H9 (cell line): ENCODE results near the gene PPARG. TPM values are rescaled to one million over a fixed set of nuclear protein-coding genes. Genes with fewer than 3 reads are reported as not detected.

Experiments
- DNase-seq: peaks from one replicate; pipeline ENCODE4 v3.0.0-alpha.2; 2017
- H2AFZ ChIP-seq: one replicate; pipeline ENCODE4 v1.6.1; 2013; ENCODE audit warnings: mild to moderate bottlenecking, low read length, control low read depth, moderate library complexity
- H2AK5ac ChIP-seq: 2 replicates; pipeline ENCODE4 v1.6.1; 2013; ENCODE audit warnings: low read length, control low read depth, mixed read lengths; ENCODE audit not compliant: insufficient read length
- H2BK120ac ChIP-seq: one replicate; pipeline ENCODE4 v1.6.1; 2013; ENCODE audit warnings: low read depth, mild to moderate bottlenecking, low read length, control low read depth, inconsistent platforms; ENCODE audit not compliant: poor library complexity, severe bottlenecking
- H2BK12ac ChIP-seq: 2 replicates; pipeline ENCODE4 v1.6.1; 2013; ENCODE audit warnings: low read length, control low read depth, mixed read lengths, low read depth; ENCODE audit not compliant: insufficient read length
- H2BK15ac ChIP-seq: 2 replicates; pipeline ENCODE4 v1.6.1; 2013; ENCODE audit warnings: low read depth, low read length, control low read depth
- H2BK20ac ChIP-seq: one replicate; pipeline ENCODE4 v1.6.1; 2013; ENCODE audit warnings: low read depth, mild to moderate bottlenecking, low read length, control low read depth, inconsistent platforms; ENCODE audit not compliant: poor library complexity, severe bottlenecking
- H2BK5ac ChIP-seq: 2 replicates; pipeline ENCODE4 v1.6.1; 2013; ENCODE audit warnings: low read length, control low read depth, mixed read lengths; ENCODE audit not compliant: insufficient read length
- H3K14ac ChIP-seq: 2 replicates; pipeline ENCODE4 v1.6.1; 2013; ENCODE audit warnings: low read length, control low read depth; ENCODE audit not compliant: insufficient read depth
- H3K18ac ChIP-seq: 2 replicates; pipeline ENCODE4 v1.6.1; 2013; ENCODE audit warnings: low read depth, mild to moderate bottlenecking, mixed read lengths, low read length, control low read depth; ENCODE audit not compliant: insufficient read length
- H3K23ac ChIP-seq: 2 replicates; pipeline ENCODE4 v1.6.1; 2013; ENCODE audit warnings: low read length, control low read depth, mixed read lengths, low read depth; ENCODE audit not compliant: insufficient read length
- H3K23me2 ChIP-seq: 2 replicates; pipeline ENCODE4 v1.6.1; 2013; ENCODE audit warnings: low read depth, mild to moderate bottlenecking, mixed read lengths, low read length, control low read depth; ENCODE audit not compliant: insufficient read length, poor library complexity, severe bottlenecking
- H3K27ac ChIP-seq: 2 replicates; pipeline ENCODE4 v1.5.1; 2013; ENCODE audit warnings: low read length, control low read depth, mixed read lengths, low read depth; ENCODE audit not compliant: insufficient read length
- H3K27me3 ChIP-seq: 2 replicates; pipeline ENCODE4 v1.6.1; 2013; ENCODE audit warnings: low read length, control low read depth, inconsistent platforms; ENCODE audit not compliant: insufficient read depth
- H3K4ac ChIP-seq: 2 replicates; pipeline ENCODE4 v1.6.1; 2013; ENCODE audit warnings: low read depth, mild to moderate bottlenecking, control low read depth, inconsistent platforms, low read length, moderate library complexity
- H3K4me1 ChIP-seq: 2 replicates; pipeline ENCODE4 v1.6.1; 2013; ENCODE audit warnings: low read length, control low read depth, inconsistent platforms; ENCODE audit not compliant: insufficient read depth
- H3K4me2 ChIP-seq: 2 replicates; pipeline ENCODE4 v1.6.1; 2013; ENCODE audit warnings: low read length, control low read depth, mixed read lengths; ENCODE audit not compliant: insufficient read length, insufficient read depth
- H3K56ac ChIP-seq: 2 replicates; pipeline ENCODE4 v1.6.1; 2013; ENCODE audit warnings: low read depth, mild to moderate bottlenecking, mixed read lengths, low read length, control low read depth; ENCODE audit not compliant: insufficient read length
- H3K79me1 ChIP-seq: 2 replicates; pipeline ENCODE4 v1.6.1; 2013; ENCODE audit warnings: low read depth, mild to moderate bottlenecking, moderate library complexity, low read length, control low read depth, inconsistent platforms; ENCODE audit not compliant: insufficient read depth, poor library complexity, severe bottlenecking
- H3K79me2 ChIP-seq: 2 replicates; pipeline ENCODE4 v1.6.1; 2013; ENCODE audit warnings: low read length, control low read depth, inconsistent platforms; ENCODE audit not compliant: insufficient read depth
- H3K9ac ChIP-seq: 2 replicates; pipeline ENCODE4 v1.6.1; 2013; ENCODE audit warnings: low read length, control low read depth, mixed read lengths; ENCODE audit not compliant: insufficient read length; ENCODE audit errors: extremely low read depth
- H3K9me3 ChIP-seq: one replicate; pipeline ENCODE4 v1.6.1; 2013; ENCODE audit warnings: low read depth, low read length, inconsistent platforms; ENCODE audit not compliant: control insufficient read depth
- H3T11ph ChIP-seq: one replicate; pipeline ENCODE4 v1.6.1; 2013; ENCODE audit warnings: mild to moderate bottlenecking, low read length, control low read depth, inconsistent platforms
- H4K20me1 ChIP-seq: one replicate; pipeline ENCODE4 v1.6.1; 2013; ENCODE audit not compliant: control insufficient read depth, insufficient read length, insufficient read depth
- H4K5ac ChIP-seq: 2 replicates; pipeline ENCODE4 v1.6.1; 2013; ENCODE audit warnings: low read depth, mild to moderate bottlenecking, mixed read lengths, low read length, control low read depth; ENCODE audit not compliant: insufficient read length
- H4K8ac ChIP-seq: replicated peaks from 2 replicates; pipeline ENCODE4 v1.6.1; 2013; ENCODE audit warnings: low read length, control low read depth, mixed read lengths, low read depth; ENCODE audit not compliant: insufficient read length
- H4K91ac ChIP-seq: 2 replicates; pipeline ENCODE4 v1.6.1; 2013; ENCODE audit warnings: low read depth, mild to moderate bottlenecking, moderate library complexity, mixed read lengths, low read length, control low read depth; ENCODE audit not compliant: insufficient read length
- H3K27ac Mint-ChIP-seq, 3 experiments: 2 replicates in 2 of 3; 3 replicates in 1 of 3; pipeline ENCODE4 v1.8.0; 2020 to 2021; ENCODE audit warnings: mixed read lengths in 3 of 3, mild to moderate bottlenecking in 1 of 3, moderate library complexity in 1 of 3
- H3K27me3 Mint-ChIP-seq: 2 replicates; pipeline ENCODE4 v1.8.0; 2021; ENCODE audit warnings: low read depth, mild to moderate bottlenecking, moderate library complexity, mixed read lengths
- H3K36me3 Mint-ChIP-seq, 3 experiments: 2 replicates in 2 of 3; 3 replicates in 1 of 3; pipeline ENCODE4 v1.8.0; 2020 to 2021; ENCODE audit warnings: low read depth in 3 of 3, mixed read lengths in 3 of 3; ENCODE audit not compliant: insufficient read depth in 1 of 3
- H3K4me1 Mint-ChIP-seq, 2 experiments: 2 replicates each; pipeline ENCODE4 v1.8.0; 2020; ENCODE audit warnings: mixed read lengths in 2 of 2
- H3K4me3 Mint-ChIP-seq, 2 experiments: 2 replicates in 1 of 2; 3 replicates in 1 of 2; pipeline ENCODE4 v1.8.0; 2020 to 2021; ENCODE audit warnings: mild to moderate bottlenecking in 2 of 2, mixed read lengths in 2 of 2, moderate library complexity in 1 of 2
- H3K9me3 Mint-ChIP-seq, 2 experiments: 2 replicates in 1 of 2; 3 replicates in 1 of 2; pipeline ENCODE4 v1.8.0; 2020; ENCODE audit warnings: mild to moderate bottlenecking in 2 of 2, mixed read lengths in 2 of 2, moderate library complexity in 1 of 2
- WGBS: extraction: QIAGEN DNeasy Blood & Tissue Kit; methylation state at CpG from one replicate; pipeline ENCODE4 v1.1.7; 2013; ENCODE audit warnings: missing lambda C conversion rate, low lambda C conversion rate, mixed read lengths; ENCODE audit not compliant: insufficient read length; ENCODE audit errors: extremely low coverage; 5-methylcytosine and 5-hydroxymethylcytosine counted together
- total RNA-seq: library from RNA; stranded (reverse); gene quantifications from 2 replicates; pipeline ENCODE4 v1.2.1, GENCODE V29; 2021
- TF ChIP-seq, protein P1 (sequence below): fragments of 200-600 bp; sonication (generic); conservative IDR thresholded peaks from 3 replicates; pipeline ENCODE4 v1.8.0; 2021; ENCODE audit warnings: antibody characterized with exemption, mild to moderate bottlenecking

Gene PPARG
- total RNA-seq, 1 experiment from 2014 or later: 0.42 TPM

GRCh38 chr3:12372741-12373280, 83.9 kb downstream of the PPARG start:
- Histone ChIP-seq H3K23me2 (no peaks in the 10 kb centered on the region), H4K8ac (no peak overlapping the region), H3K18ac (no peak overlapping the region), H3K9me3 (no peaks in the 10 kb centered on the region), H3K14ac (no peak overlapping the region), H4K5ac (no peak overlapping the region), H3K23ac (no peak overlapping the region), H2BK12ac (no peak overlapping the region), H2BK120ac (no peak overlapping the region), H2BK20ac (no peak overlapping the region), H3K27ac (no peak overlapping the region), H3K56ac (no peak overlapping the region), H4K20me1 (no peaks in the 10 kb centered on the region), H3K79me1 (no peaks in the 10 kb centered on the region), H2AK5ac (no peak overlapping the region), H3K9ac (no peak overlapping the region), H3K79me2 (no peaks in the 10 kb centered on the region), H2AFZ (no peak overlapping the region), H2BK5ac (no peak overlapping the region), H3K4me1 (no peaks in the 10 kb centered on the region), H3K27me3 (no peaks in the 10 kb centered on the region), H4K91ac (no peak overlapping the region), H3K4me2 (no peak overlapping the region), H3T11ph (no peak overlapping the region), H3K4ac (no peak overlapping the region), H2BK15ac (no peak overlapping the region)
- peaks cover 4% of the 10 kb centered on the region for H3K27me3 Mint-ChIP-seq
- no peaks in the 10 kb centered on the region for H3K9me3 Mint-ChIP-seq
- no peak overlapping the region for H3K27ac Mint-ChIP-seq
- WGBS: no CpG with 5 or more reads among the region's 2 CpGs
- H3K36me3 Mint-ChIP-seq: no peaks in the 10 kb centered on the region
- H3K4me3 Mint-ChIP-seq: no peak overlapping the region
- TF ChIP-seq, protein P1, sequence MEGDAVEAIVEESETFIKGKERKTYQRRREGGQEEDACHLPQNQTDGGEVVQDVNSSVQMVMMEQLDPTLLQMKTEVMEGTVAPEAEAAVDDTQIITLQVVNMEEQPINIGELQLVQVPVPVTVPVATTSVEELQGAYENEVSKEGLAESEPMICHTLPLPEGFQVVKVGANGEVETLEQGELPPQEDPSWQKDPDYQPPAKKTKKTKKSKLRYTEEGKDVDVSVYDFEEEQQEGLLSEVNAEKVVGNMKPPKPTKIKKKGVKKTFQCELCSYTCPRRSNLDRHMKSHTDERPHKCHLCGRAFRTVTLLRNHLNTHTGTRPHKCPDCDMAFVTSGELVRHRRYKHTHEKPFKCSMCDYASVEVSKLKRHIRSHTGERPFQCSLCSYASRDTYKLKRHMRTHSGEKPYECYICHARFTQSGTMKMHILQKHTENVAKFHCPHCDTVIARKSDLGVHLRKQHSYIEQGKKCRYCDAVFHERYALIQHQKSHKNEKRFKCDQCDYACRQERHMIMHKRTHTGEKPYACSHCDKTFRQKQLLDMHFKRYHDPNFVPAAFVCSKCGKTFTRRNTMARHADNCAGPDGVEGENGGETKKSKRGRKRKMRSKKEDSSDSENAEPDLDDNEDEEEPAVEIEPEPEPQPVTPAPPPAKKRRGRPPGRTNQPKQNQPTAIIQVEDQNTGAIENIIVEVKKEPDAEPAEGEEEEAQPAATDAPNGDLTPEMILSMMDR: no peak
- no peaks in the 10 kb centered on the region for H3K4me1 Mint-ChIP-seq
- DNase-seq: no peak
